Activated naive CD8-positive, alpha-beta T cell (primary cell): ENCODE results near the gene CTPS2.
"Not testable (repeated sequence)": the region's sequence is repeated elsewhere in the genome, so short reads cannot be mapped to it uniquely, and the experiment has no call there.

Experiments
- H3K27ac Mint-ChIP-seq: one replicate; pipeline ENCODE4 v1.8.0; 2021; ENCODE audit warnings: mixed read lengths
- H3K27me3 Mint-ChIP-seq: one replicate; pipeline ENCODE4 v1.8.0; 2021; ENCODE audit warnings: mixed read lengths
- H3K36me3 Mint-ChIP-seq: one replicate; pipeline ENCODE4 v1.8.0; 2021; ENCODE audit warnings: mixed read lengths
- H3K4me1 Mint-ChIP-seq: one replicate; pipeline ENCODE4 v1.8.0; 2021; ENCODE audit warnings: low read depth, mixed read lengths
- H3K4me3 Mint-ChIP-seq: one replicate; pipeline ENCODE4 v1.8.0; 2021; ENCODE audit warnings: mild to moderate bottlenecking, mixed read lengths
- H3K9me3 Mint-ChIP-seq: one replicate; pipeline ENCODE4 v1.8.0; 2021; ENCODE audit warnings: low read depth, mixed read lengths

CTPS2 gene

GRCh38 chrX:16651391-16652024 lies 61.0 kb downstream of the CTPS2 start:
- H3K27me3 Mint-ChIP-seq: no peaks in the 10 kb centered on the region

DNA sequence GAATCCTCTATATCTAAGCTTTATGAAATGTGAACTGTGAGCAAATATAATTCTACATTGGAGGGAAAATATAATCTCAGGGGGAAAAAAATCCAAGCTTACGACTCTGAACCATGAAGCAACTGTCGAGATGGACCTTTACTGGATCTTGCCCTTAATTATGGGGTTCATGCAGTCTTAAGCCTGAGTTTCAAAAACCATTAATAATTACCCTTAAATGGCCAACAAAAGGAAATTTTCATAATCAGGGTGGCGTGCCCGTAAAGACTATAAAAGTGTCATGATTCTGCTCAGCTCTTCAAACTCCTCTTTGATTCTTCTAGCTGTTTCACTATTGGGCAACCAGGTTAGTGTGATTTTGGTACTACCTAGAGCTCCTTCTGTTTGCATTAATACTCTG lies 62.6 kb downstream of the CTPS2 start, which contains the start of gene S100G:
Gene S100G (plus strand): TSS at position 301 of the 400 bp plus-strand sequence. CDS start 849 bp downstream, outside the sequence.
- Mint-ChIP-seq H3K36me3 (peaks cover 5% of the 10 kb centered on the region), H3K27me3 (no peaks in the 10 kb centered on the region), H3K27ac (no peak within 1 kb of the TSS), H3K4me1 (no peaks in the 10 kb centered on the region), H3K9me3 (no peaks in the 10 kb centered on the region), H3K4me3 (no peak within 1 kb of the TSS)

More at GRCh38 chrX:16651391-16652024, 61.0 kb downstream of the CTPS2 start:
- Mint-ChIP-seq H3K36me3 (peaks cover 5% of the 10 kb centered on the region), H3K4me1 (no peaks in the 10 kb centered on the region), H3K27ac (no peak overlapping the region), H3K4me3 (no peak overlapping the region), H3K9me3 (no peaks in the 10 kb centered on the region)

GRCh38 chrX:16646366-16647138 lies 65.9 kb downstream of the CTPS2 start:
- no peak overlapping the region for H3K4me3 Mint-ChIP-seq
- H3K27ac Mint-ChIP-seq: no peak overlapping the region
- H3K4me1 Mint-ChIP-seq: no peaks in the 10 kb centered on the region
- H3K27me3 Mint-ChIP-seq: no peaks in the 10 kb centered on the region
- peaks cover 5% of the 10 kb centered on the region for H3K36me3 Mint-ChIP-seq
- no peaks in the 10 kb centered on the region for H3K9me3 Mint-ChIP-seq

DNA sequence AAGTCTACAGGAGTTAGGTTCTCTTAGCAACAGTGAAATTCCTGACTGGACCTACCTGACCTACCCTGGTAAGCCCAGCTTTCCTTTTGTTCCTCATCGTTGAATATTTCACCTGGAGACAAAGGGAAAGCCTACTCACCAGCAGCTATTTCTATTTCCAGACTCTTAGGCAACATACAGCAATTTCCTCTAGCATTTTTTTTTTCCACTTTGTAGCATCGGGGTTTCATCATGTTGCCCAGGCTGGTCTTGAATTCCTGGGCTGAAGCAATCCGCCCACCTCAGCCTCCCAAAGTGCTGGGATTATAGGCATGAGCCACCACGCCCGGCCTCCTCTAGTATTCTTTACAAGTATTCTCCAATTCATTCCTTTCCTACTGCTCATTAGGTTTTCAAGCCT lies 69.3 kb downstream of the CTPS2 start:
- H3K4me1 Mint-ChIP-seq: no peaks in the 10 kb centered on the region
- H3K9me3 Mint-ChIP-seq: no peaks in the 10 kb centered on the region
- H3K36me3 Mint-ChIP-seq: peaks cover 3% of the 10 kb centered on the region
- H3K27ac Mint-ChIP-seq: no peak overlapping the region
- H3K4me3 Mint-ChIP-seq: no peak overlapping the region
- no peaks in the 10 kb centered on the region for H3K27me3 Mint-ChIP-seq

DNA sequence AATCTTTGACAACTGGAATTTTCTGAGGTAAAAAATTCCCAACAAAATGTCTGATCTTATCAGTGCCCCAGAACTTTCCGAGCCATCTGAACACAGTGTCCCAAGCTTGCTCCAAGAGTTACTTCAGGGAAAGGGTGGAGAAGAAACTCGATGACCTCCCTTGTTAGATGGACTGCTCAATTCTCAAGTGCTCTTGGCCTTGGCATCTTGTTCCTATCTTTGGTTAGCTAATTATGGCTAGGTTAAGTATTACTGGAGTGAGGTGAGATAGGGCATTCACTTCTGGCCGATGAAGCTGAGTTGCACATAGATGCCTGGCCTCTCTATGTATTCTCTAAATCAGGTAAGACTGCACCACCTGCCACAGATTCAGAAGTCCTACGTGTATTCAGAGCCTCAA lies 71.6 kb downstream of the CTPS2 start:
- H3K27me3 Mint-ChIP-seq: no peaks in the 10 kb centered on the region
- H3K9me3 Mint-ChIP-seq: no peaks in the 10 kb centered on the region
- H3K4me3 Mint-ChIP-seq: no peak overlapping the region
- no peak overlapping the region for H3K27ac Mint-ChIP-seq
- peaks cover 2% of the 10 kb centered on the region for H3K36me3 Mint-ChIP-seq
- H3K4me1 Mint-ChIP-seq: no peaks in the 10 kb centered on the region

DNA sequence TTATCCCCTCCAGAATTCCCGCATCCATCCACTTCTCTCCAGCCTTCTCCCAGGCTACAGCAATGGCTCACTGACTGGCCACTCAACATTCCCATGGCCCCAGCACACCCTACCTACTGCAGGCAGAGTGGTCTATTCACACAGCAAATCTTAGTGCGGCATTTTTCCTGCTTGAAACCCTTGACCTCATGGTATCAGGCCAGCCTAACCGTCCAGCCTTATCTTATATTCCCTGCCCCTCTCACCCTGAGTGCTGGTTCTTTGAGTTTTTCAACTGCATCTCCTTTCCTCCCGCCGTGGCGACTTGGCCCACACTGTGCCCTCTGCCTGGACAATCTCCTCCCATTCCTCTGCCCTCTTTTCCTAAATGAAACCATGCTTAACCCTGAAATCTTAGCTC lies 72.5 kb downstream of the CTPS2 start:
- H3K4me1 Mint-ChIP-seq: no peaks in the 10 kb centered on the region
- no peak overlapping the region for H3K4me3 Mint-ChIP-seq
- no peaks in the 10 kb centered on the region for H3K9me3 Mint-ChIP-seq
- H3K27ac Mint-ChIP-seq: no peak overlapping the region
- no peaks in the 10 kb centered on the region for H3K27me3 Mint-ChIP-seq
- H3K36me3 Mint-ChIP-seq: peaks cover 2% of the 10 kb centered on the region

DNA sequence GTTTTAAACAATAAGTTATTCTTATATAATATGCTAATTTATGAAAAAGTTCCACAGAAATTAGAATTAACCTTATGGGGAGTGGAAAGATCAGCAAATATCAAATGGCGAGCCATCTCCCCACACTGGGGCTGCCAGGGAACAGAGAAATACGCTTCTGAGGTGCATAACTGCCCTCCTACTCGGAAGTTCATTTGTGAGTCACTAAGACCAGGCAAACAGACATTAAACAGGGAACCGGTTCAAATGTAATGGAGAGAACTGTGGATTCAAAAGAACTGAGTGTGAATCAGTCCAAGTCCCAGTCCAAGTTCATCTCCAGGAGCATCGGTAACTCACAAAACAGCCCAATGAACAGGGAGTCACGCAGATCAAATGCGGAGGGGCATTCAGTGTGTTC lies 73.9 kb downstream of the CTPS2 start:
- H3K27me3 Mint-ChIP-seq: no peaks in the 10 kb centered on the region
- no peaks in the 10 kb centered on the region for H3K9me3 Mint-ChIP-seq
- peaks cover 2% of the 10 kb centered on the region for H3K36me3 Mint-ChIP-seq
- peaks cover 4% of the 10 kb centered on the region for H3K4me1 Mint-ChIP-seq
- H3K27ac Mint-ChIP-seq: no peak overlapping the region
- H3K4me3 Mint-ChIP-seq: no peak overlapping the region

DNA sequence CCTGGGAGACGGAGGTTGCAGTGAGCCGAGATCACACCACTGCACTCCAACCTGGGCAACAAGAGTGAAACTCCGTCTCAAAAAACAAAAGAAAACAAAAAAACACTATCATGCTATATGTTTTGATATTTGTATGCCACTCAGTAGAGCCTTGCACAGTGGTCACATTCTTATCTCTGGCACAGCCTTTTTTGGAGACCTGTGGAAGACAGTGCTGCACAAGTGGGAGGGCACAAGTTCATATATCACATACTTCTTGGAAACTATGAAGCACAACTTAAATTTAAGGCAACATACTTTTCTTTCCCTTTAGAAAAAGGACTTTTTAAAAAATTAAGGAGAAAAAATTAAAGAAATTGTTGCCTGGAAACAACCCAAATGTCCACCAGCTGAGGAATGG lies 76.9 kb downstream of the CTPS2 start:
- Mint-ChIP-seq H3K36me3 (peaks cover 2% of the 10 kb centered on the region), H3K4me3 (no peak overlapping the region), H3K27ac (no peak overlapping the region), H3K9me3 (no peaks in the 10 kb centered on the region), H3K27me3 (no peaks in the 10 kb centered on the region), H3K4me1 (peaks cover 4% of the 10 kb centered on the region)

GRCh38 chrX:16635040-16635439 lies 77.4 kb downstream of the CTPS2 start:
- H3K27ac Mint-ChIP-seq: no peak overlapping the region
- H3K27me3 Mint-ChIP-seq: no peaks in the 10 kb centered on the region
- H3K4me3 Mint-ChIP-seq: no peak overlapping the region
- peaks cover 2% of the 10 kb centered on the region for H3K36me3 Mint-ChIP-seq
- peaks cover 4% of the 10 kb centered on the region for H3K4me1 Mint-ChIP-seq
- no peaks in the 10 kb centered on the region for H3K9me3 Mint-ChIP-seq

GRCh38 chrX:16633754-16634153 lies 78.7 kb downstream of the CTPS2 start:
- H3K4me3 Mint-ChIP-seq: no peak overlapping the region
- no peaks in the 10 kb centered on the region for H3K9me3 Mint-ChIP-seq
- no peak overlapping the region for H3K27ac Mint-ChIP-seq
- no peaks in the 10 kb centered on the region for H3K27me3 Mint-ChIP-seq
- H3K4me1 Mint-ChIP-seq: peaks cover 4% of the 10 kb centered on the region
- peaks cover 5% of the 10 kb centered on the region for H3K36me3 Mint-ChIP-seq

GRCh38 chrX:16629909-16630308 lies 82.6 kb downstream of the CTPS2 start:
- H3K4me1 Mint-ChIP-seq: peaks cover 4% of the 10 kb centered on the region
- no peak overlapping the region for H3K4me3 Mint-ChIP-seq
- no peaks in the 10 kb centered on the region for H3K9me3 Mint-ChIP-seq
- H3K36me3 Mint-ChIP-seq: peaks cover 3% of the 10 kb centered on the region
- no peaks in the 10 kb centered on the region for H3K27me3 Mint-ChIP-seq
- no peak overlapping the region for H3K27ac Mint-ChIP-seq

- peaks cover 3% of the 10 kb centered on the region for H3K36me3 Mint-ChIP-seq
- no peak overlapping the region for H3K27ac Mint-ChIP-seq
- no peak overlapping the region for H3K4me3 Mint-ChIP-seq
- H3K27me3 Mint-ChIP-seq: no peaks in the 10 kb centered on the region
- no peaks in the 10 kb centered on the region for H3K9me3 Mint-ChIP-seq
- peaks cover 3% of the 10 kb centered on the region for H3K4me1 Mint-ChIP-seq
These were observed 83.4 kb downstream of the CTPS2 start for GRCh38 chrX:16628946-16629595.

- H3K4me1 Mint-ChIP-seq, H3K9me3 Mint-ChIP-seq, H3K27me3 Mint-ChIP-seq, H3K4me3 Mint-ChIP-seq, H3K36me3 Mint-ChIP-seq, H3K27ac Mint-ChIP-seq: not testable (repeated sequence)
These were observed 84.0 kb downstream of the CTPS2 start for GRCh38 chrX:16628511-16628910.

DNA sequence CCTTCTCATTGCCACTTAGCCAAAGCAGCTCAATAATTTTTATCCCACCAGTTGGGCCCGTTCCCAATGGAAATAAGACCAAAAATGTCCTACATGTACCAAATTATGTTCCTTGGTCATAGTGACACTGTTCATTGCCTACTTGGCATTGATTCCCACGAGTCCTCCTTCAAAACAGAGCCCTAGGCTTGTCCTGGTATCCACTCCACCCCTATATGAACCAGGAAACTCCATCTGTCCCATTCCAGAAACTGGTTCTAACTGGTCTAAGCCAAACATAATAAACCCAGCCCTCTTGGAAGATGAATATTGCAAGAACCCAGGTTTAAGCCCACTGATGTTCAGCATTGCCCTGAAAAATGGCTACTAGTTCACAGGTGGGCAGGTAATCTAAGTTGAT lies 93.4 kb downstream of the CTPS2 start:
- Mint-ChIP-seq H3K27me3 (no peaks in the 10 kb centered on the region), H3K4me3 (no peak overlapping the region), H3K27ac (no peak overlapping the region), H3K4me1 (no peaks in the 10 kb centered on the region), H3K36me3 (peaks cover 8% of the 10 kb centered on the region), H3K9me3 (no peaks in the 10 kb centered on the region)

DNA sequence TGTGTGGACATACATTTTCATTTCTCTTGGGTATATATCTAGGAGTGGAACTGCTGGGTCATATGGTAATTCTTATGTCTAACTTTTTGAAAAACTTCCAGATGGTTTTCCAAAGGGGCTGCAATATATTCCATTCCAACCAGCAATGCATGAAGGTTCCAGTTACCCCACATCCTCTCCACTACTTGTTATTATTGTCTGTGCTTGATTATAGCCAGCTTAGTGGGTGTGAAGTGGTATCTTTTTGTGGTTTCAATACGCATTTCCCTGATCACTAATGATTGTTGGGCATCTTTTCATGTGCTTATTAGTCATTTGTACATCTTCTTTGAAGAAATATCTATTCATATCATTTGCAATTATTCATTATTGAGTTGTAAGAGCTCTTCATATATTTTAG lies 94.0 kb downstream of the CTPS2 start:
- Mint-ChIP-seq H3K4me1 (no peaks in the 10 kb centered on the region), H3K27ac (no peak overlapping the region), H3K4me3 (no peak overlapping the region), H3K9me3 (no peaks in the 10 kb centered on the region), H3K36me3 (peaks cover 11% of the 10 kb centered on the region), H3K27me3 (no peaks in the 10 kb centered on the region)
